Right kidney (tissue), 1 donor: Measurements from ENCODE around the gene UGT3A1.

Experiments
- DNase-seq: peaks from one replicate; pipeline ENCODE4 v3.0.0-alpha.2; 2016

The UGT3A1 gene

GRCh38 chr5:35919191-35919590 lies 72.0 kb downstream of the UGT3A1 start:
- DNase-seq: no peak

GRCh38 chr5:35908814-35909213 lies 82.4 kb downstream of the UGT3A1 start:
- DNase-seq: no peak

GRCh38 chr5:35908228-35908627 lies 83.0 kb downstream of the UGT3A1 start:
- DNase-seq: no peak

- no peak for DNase-seq
Observed at GRCh38 chr5:35904443-35905132, 86.6 kb downstream of the UGT3A1 start.

GRCh38 chr5:35903631-35904203 lies 87.5 kb downstream of the UGT3A1 start:
- no peak for DNase-seq

- DNase-seq: no peak
Observed at GRCh38 chr5:35902046-35902672, 89.0 kb downstream of the UGT3A1 start.
